Mucosa of descending colon (tissue), 3 donors: ENCODE data around the gene WNK2. TPM values are rescaled to one million over a fixed set of nuclear protein-coding genes. Genes with fewer than 3 reads are reported as not detected.

Experiments used
- ATAC-seq: fragments of 200-7000 bp; cut with Tn5 transposase; one replicate; pipeline ENCODE4 v1.9.1; 2020; ENCODE audit warnings: mild to moderate bottlenecking, moderate library complexity
- DNase-seq, 3 donors: peaks; one replicate each; pipeline ENCODE4 v3.0.0-alpha.2; 2020
- H3K36me3 ChIP-seq: fragments of 200-600 bp; one replicate; pipeline ENCODE4 v1.8.0; 2021; ENCODE audit warnings: low read depth, mild to moderate bottlenecking
- H3K4me1 ChIP-seq: fragments of 200-600 bp; one replicate; pipeline ENCODE4 v1.8.0; 2021; ENCODE audit warnings: low read depth, mild to moderate bottlenecking
- H3K4me3 ChIP-seq: fragments of 200-600 bp; one replicate; pipeline ENCODE4 v1.8.0; 2021; ENCODE audit warnings: mild to moderate bottlenecking
- H3K9me3 ChIP-seq: fragments of 200-600 bp; one replicate; pipeline ENCODE4 v1.8.0; 2021; ENCODE audit warnings: mild to moderate bottlenecking
- intact Hi-C, 2 donors: fragments of 100-400 bp; cut with DNase I in 1 of 2; cut with micrococcal nuclease in 1 of 2; formaldehyde crosslinking; loops; one replicate each; pipeline versions ENCODE4 v1.11.0 to v1.11.1; 2022; cut with DNase I, micrococcal nuclease
- total RNA-seq, 3 donors: library from RNA; stranded (reverse); fragmentation: NEBNext Ultra II Directional in 2 of 3; extraction: Animal tissue kit (Norgen Biotek cat#: 25700) in 2 of 3; gene quantifications; one replicate each; pipeline versions ENCODE4 v1.2.1 to v1.2.4, GENCODE V29; 2021 to 2023
- TF ChIP-seq, protein P1 (sequence below): fragments of 200-600 bp; IDR thresholded peaks from one replicate; pipeline ENCODE4 v1.8.0; 2022; ENCODE audit warnings: antibody characterized with exemption, mild to moderate bottlenecking
- donor health status: DM: no; HTN: no; CAD: no; lungs with moderate emphysema.
- donor health status: DM: no; HTN: no; CAD: no.
- donor health status: DM: no; HTN: yes; CAD: no.

The WNK2 gene
- total RNA-seq, 3 donors from 2014 or later = 175 to 276 (median 201) TPM

DNA sequence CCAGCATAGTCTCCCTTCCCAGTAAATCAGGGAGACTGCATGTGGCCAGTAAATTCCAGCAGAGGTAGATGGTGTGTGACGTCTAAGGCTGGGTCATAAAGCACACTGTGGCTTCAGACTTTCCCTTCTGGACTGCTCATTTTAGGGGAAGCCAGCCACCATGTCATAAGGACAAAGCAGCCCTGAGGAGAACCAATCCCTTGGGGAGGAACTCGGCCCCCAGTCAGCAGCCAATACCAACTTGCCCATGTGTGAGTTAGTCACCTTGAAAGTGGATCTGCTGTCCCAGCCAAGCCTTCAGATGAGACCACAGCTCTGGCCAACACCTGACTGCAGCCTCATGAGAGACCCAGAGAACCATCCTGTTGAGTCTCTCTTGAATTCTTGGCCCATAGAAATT, 35.2 kb upstream of the WNK2 start:
- intact Hi-C loops = no loop called here
- DNase-seq (no peak), ATAC-seq (no peak)
- Histone ChIP-seq H3K9me3 (no peaks in the 10 kb centered on the region), H3K4me1 (peaks cover 4% of the 10 kb centered on the region), H3K36me3 (no peaks in the 10 kb centered on the region), H3K4me3 (no peak overlapping the region)
- TF ChIP-seq, protein P1, sequence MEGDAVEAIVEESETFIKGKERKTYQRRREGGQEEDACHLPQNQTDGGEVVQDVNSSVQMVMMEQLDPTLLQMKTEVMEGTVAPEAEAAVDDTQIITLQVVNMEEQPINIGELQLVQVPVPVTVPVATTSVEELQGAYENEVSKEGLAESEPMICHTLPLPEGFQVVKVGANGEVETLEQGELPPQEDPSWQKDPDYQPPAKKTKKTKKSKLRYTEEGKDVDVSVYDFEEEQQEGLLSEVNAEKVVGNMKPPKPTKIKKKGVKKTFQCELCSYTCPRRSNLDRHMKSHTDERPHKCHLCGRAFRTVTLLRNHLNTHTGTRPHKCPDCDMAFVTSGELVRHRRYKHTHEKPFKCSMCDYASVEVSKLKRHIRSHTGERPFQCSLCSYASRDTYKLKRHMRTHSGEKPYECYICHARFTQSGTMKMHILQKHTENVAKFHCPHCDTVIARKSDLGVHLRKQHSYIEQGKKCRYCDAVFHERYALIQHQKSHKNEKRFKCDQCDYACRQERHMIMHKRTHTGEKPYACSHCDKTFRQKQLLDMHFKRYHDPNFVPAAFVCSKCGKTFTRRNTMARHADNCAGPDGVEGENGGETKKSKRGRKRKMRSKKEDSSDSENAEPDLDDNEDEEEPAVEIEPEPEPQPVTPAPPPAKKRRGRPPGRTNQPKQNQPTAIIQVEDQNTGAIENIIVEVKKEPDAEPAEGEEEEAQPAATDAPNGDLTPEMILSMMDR = no peak

DNA sequence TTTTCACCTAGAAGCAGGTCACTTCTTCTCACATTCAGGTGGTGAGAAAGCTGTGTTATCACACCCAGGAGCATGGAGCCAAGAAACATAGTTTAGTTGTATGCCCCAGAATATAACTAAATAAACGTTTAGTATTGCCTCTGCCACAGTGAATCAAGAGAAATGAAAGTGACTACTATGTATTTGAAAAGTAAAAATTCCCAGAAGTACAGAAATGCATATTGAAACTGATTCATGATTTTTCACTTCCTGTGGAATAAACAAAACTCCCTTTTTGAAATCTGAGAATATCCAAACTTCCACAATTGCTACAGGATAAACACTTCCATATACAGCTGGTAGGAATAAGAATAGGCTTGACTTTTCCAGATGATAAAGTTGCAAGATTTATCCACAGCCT, 34.6 kb upstream of the WNK2 start:
- no peak overlapping the region for H3K4me3 ChIP-seq
- H3K36me3 ChIP-seq = no peaks in the 10 kb centered on the region
- intact Hi-C loops = no loop called here
- ATAC-seq (no peak), DNase-seq (no peak)
- H3K9me3 ChIP-seq = no peaks in the 10 kb centered on the region
- H3K4me1 ChIP-seq = no peaks in the 10 kb centered on the region
- TF ChIP-seq, protein P1 = no peak

DNA sequence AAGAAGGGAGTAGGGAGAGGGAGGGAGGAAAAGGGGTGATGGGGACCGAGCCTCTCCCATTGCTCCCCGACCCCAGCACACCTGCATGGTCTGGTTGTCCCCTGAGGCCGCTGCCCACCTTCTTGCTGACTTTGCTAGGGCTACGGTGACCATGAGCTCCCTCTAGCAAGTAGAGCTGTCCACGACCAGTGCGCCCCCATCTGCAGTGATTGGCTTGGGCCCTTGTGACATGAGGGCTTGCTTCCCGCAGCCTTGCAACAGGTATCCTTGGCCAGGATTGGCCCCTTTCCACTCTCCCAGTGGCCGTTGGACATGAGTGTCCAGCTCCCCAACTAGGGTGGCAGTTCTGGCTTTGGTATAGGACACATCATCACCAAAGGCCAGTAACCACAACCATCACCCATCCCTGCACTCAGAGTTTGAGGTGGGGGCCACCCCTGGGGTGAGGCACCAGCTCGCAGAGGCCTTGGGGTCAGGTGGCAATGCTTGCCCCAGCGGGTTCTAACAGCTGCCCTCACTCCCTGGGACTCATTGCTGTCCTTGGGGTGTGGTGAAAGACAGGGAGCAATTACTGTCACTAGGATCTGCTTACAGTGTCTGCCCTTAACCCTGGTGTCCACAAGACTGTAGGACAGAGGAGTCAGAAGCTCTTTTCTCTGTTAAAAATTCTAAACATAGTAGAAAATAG, 32.7 kb upstream of the WNK2 start:
- no peak overlapping the region for H3K4me3 ChIP-seq
- ATAC-seq (no peak), DNase-seq (no peak)
- H3K9me3 ChIP-seq = no peaks in the 10 kb centered on the region
- no peaks in the 10 kb centered on the region for H3K4me1 ChIP-seq
- no peaks in the 10 kb centered on the region for H3K36me3 ChIP-seq
- TF ChIP-seq, protein P1 = no peak
- intact Hi-C loops = loop anchor here in 1 of 2 donors (10.0 kb wide), 1 partner anchor 154 kb away; no protein-coding TSS in a partner anchor

DNA sequence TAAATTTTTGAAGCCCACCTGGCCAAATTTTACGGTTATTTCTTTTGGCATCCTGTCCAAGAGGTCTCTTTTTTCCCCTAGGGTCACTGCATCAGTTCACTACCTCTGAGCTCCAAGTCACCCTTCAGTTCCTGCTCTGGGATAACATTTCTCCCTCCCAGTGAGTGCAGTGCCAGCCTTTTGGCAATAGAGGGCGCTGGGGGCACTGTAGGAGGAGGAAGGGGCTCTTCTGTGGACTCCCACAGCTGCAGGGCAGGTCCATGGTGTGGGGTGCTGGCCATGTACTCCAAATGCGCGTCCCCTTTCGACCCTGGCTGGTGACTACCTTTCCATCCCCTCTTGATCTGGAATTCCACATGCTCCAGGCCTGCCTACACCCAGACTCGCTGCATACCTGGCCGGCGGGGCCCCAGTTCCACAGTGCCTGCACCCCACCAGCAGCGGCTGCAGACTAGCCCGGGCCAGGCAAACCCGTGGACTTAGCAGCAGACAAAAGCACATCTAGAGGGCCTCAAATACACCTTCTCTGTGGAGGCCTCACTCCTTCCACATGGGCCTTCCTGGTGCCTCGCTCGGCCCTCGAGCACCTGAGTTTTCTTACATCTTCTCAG, 29.5 kb upstream of the WNK2 start:
- peak in 2 of 3 donors; percentile 45 to 51 for DNase-seq
- Histone ChIP-seq H3K4me1 (no peaks in the 10 kb centered on the region), H3K9me3 (no peaks in the 10 kb centered on the region), H3K36me3 (no peaks in the 10 kb centered on the region), H3K4me3 (no peak overlapping the region)
- intact Hi-C loops = loop anchor here in 1 of 2 donors (10.0 kb wide), 1 partner anchor 150 kb away; no protein-coding TSS in a partner anchor
- peak; percentile 80 for ATAC-seq
- TF ChIP-seq, protein P1 = peak; percentile 40

DNA sequence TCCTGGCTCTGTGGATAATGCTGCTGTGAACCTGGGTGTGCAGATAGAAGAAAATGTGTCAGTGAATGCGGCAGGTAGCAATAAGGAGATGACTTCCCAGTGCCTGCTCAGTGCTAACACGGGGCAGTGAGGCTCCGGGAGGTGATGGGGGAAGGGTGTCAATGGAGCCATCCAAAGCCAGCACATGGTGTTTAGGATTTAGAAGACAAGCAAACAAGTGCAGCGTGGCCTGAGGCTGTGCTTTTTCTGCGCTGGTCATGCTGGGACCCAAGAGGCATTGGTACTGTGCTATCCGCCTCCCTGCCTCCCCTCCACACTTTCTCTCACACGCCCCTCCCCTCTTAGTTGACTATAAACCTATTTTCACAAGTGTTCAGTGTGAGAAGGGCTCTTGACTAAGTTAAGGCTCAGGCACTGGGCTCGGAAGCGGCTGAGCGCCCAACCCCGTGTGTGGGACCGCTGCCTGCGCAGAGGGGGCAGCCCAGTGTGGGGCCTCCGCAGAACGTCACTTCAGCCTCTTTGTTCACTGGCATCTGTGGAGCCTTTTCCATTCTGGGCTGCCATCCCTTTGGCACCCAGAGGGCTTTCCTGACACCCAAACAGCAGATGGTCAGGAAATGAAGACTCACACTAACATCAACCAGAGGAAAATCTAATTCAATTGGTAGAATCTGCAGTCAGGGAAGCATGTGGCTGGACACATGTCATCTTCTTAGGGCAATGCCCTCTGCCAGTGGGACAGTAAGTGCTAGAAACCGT, 28.0 kb upstream of the WNK2 start:
- TF ChIP-seq, protein P1 = no peak
- no peak overlapping the region for H3K4me3 ChIP-seq
- intact Hi-C loops = loop anchor here in 1 of 2 donors (10.0 kb wide), 1 partner anchor 149 kb away; no protein-coding TSS in a partner anchor
- H3K9me3 ChIP-seq = no peaks in the 10 kb centered on the region
- ATAC-seq (no peak), DNase-seq (no peak)
- H3K36me3 ChIP-seq = no peaks in the 10 kb centered on the region
- no peaks in the 10 kb centered on the region for H3K4me1 ChIP-seq
